Stomach (tissue), 9 donors: ENCODE results near the gene TRIM2. TPM values are rescaled to one million over a fixed set of nuclear protein-coding genes. Genes with fewer than 3 reads are reported as not detected.
A peak's percentile ranks its signal among the peaks of the same experiment; 100 is the strongest.
"Not testable (repeated sequence)": the region's sequence is repeated elsewhere in the genome, so short reads cannot be mapped to it uniquely, and the experiment has no call there.

Experiments used
- DNase-seq, 2 donors: peaks; one replicate each; pipeline versions ENCODE4 v3.0.0 to v3.0.0-alpha.2; 2013 to 2019
- H3K27ac ChIP-seq, 5 donors: fragments of 200-600 bp in 4 of 5; sonication (generic) in 4 of 5; one replicate each; pipeline ENCODE4 v1.5.1; 2013 to 2019; ENCODE audit warnings: mild to moderate bottlenecking in 1 of 5, moderate library complexity in 1 of 5
- H3K27me3 ChIP-seq, 3 donors: fragments of 200-600 bp; sonication (generic); one replicate each; pipeline ENCODE4 v1.5.1; 2017 to 2019; ENCODE audit warnings: mixed run types in 1 of 3
- H3K36me3 ChIP-seq, 4 donors: fragments of 200-600 bp; sonication (generic); 1 replicate in 3 of 4; 2 replicates in 1 of 4; pipeline ENCODE4 v1.5.1; 2016 to 2019
- H3K4me1 ChIP-seq, 4 donors: fragments of 200-600 bp; sonication (generic); one replicate each; pipeline ENCODE4 v1.5.1; 2016 to 2019
- H3K4me3 ChIP-seq, 4 donors: fragments of 200-600 bp; sonication (generic) in 3 of 4; one replicate each; pipeline ENCODE4 v1.5.1; 2016 to 2019; ENCODE audit warnings: mild to moderate bottlenecking in 1 of 4
- H3K9me3 ChIP-seq, 4 donors: fragments of 200-600 bp; sonication (generic); one replicate each; pipeline ENCODE4 v1.5.1; 2016 to 2019
- EP300 ChIP-seq: sonication (generic); formaldehyde crosslinking; IDR thresholded peaks from one replicate; pipeline ENCODE4 v1.6.1; 2017; ENCODE audit warnings: antibody characterized with exemption
- POLR2A ChIP-seq, 4 donors: fragments of 450-650 bp; IDR thresholded peaks; one replicate each; pipeline ENCODE4 v1.6.1; 2016; ENCODE audit warnings: antibody characterized with exemption in 4 of 4, control low read depth in 2 of 4, mild to moderate bottlenecking in 1 of 4, moderate library complexity in 1 of 4
- POLR2AphosphoS5 ChIP-seq, 3 donors: sonication (generic); formaldehyde crosslinking; IDR thresholded peaks; one replicate each; pipeline ENCODE4 v1.6.1; 2016; ENCODE audit warnings: antibody characterized with exemption in 3 of 3
- WGBS, 5 donors: extraction: QIAGEN DNeasy Blood & Tissue Kit in 3 of 5; methylation state at CpG; one replicate each; pipeline versions ENCODE4 v1.1.5 to v1.1.7; 2013 to 2018; 5-methylcytosine and 5-hydroxymethylcytosine counted together
- intact Hi-C: fragments of 100-400 bp; cut with DNase I; formaldehyde crosslinking; loops from one replicate; pipeline ENCODE4 v1.15.1; 2023; ENCODE audit warnings: low total_unique reads
- polyA plus RNA-seq, 3 donors: library from polyadenylated mRNA; stranded (reverse); fragments of 200-250 nt; gene quantifications; one replicate each; pipeline ENCODE4 v1.2.3, GENCODE V29; 2013
- total RNA-seq, 5 donors: library from RNA; depleted of rRNA; stranded (reverse); fragments of >200 nt; gene quantifications; one replicate each; pipeline versions ENCODE4 v1.1.0 to v1.2.3, GENCODE V29; 2014 to 2016
- TF ChIP-seq, protein P1 (sequence below), 7 experiments: fragments of 450-650 bp in 4 of 7; fragments of 200-600 bp in 3 of 7; sonication (generic) in 3 of 7; IDR thresholded peaks; one replicate each; pipeline ENCODE4 v1.5.1; 2016 to 2019; ENCODE audit warnings: antibody characterized with exemption in 7 of 7, control low read depth in 2 of 7, mild to moderate bottlenecking in 1 of 7
- donor health status: healthy with polysubstance abuse.
- donor health status: Bipolar disorder and iron deficiency.
- donor health status: healthy.

Gene TRIM2
- total and polyA plus RNA-seq, 8 donors, result 11.2 to 327 (median 53.8) TPM

DNA sequence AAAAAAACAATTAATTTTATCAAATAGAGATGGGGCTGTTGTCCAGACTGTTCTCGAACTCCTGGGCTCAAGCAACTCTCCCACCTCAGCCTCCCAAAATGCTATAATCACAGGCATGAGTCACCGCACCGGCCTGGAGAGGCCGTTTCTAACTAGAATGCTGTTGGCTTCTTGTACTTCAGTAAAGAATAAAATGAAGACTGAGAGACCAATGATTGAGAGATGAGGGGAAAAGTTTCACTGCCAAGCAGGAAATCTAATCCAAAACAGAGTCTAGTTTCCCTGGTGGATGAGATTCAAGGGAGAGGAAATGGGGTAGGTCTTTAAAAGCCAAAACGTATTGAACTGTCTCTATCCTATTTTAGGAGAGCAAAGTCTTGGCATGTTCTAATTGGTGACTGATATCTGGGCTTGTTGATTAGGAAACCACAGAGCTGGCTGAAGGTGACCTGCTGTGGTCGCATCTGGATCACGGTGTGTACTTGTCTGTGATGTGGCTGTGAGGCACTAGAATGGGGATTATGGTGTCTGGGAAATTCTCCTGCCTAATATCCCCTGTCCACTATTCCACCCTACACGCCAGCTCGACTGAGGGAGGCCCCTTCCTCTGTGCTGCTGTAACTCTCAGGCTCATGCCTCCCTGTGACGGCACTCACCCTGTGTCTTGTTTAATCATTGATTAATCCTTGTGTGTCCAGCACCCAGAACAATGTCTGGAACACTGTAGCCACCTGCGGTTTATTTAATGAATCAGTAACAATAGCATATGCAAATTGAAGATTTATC lies 15.0 kb upstream of the TRIM2 start:
- H3K9me3 ChIP-seq, result no peaks in the 10 kb centered on the region
- no peak for TF ChIP-seq EP300
- intact Hi-C loops, result no loop called here
- WGBS, 5 donors, result 20 to 40% (median 35%) methylated on average over 11 of the region's 11 CpGs
- H3K36me3 ChIP-seq, result no peaks in the 10 kb centered on the region
- peak; percentile 42 to 69 for DNase-seq
- no peaks in the 10 kb centered on the region for H3K27me3 ChIP-seq
- peak overlapping the region; percentile 22 to 70 (median 65) for H3K27ac ChIP-seq
- peaks cover 0 to 16% (median 0%) of the 10 kb centered on the region in 4 donors for H3K4me1 ChIP-seq
- H3K4me3 ChIP-seq, result no peak overlapping the region

DNA sequence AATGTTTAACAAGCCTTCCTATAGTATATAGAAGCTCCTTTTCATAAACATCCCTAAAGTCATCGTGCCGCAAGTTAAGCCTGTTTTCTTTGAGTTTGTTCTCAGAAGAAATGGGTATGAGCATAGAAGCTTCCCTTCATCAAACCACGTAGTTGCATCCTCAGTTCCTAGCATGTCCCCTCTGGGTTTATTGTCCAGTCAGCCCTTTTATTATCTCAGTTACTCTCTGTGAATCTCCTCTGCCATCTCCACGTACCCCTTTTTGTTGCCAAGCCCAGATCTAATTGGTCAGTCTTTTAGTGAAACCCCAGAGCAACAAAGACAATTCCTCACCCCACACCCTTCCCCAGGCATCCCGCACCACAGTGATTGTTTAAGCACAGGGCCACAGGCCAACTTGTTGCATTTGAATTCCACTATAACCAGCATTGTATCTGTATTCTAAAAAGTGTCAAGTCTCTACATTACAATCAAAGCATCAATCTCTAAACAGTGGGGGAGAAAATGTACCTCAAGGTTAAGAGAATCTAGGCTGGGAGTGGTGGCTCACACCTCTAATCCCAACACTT lies 12.4 kb upstream of the TRIM2 start:
- DNase-seq, result no peak
- H3K4me3 ChIP-seq, result no peak overlapping the region
- H3K36me3 ChIP-seq, result no peaks in the 10 kb centered on the region
- TF ChIP-seq POLR2AphosphoS5 (IDR thresholded peaks at IDR 0.05) (no peak), POLR2A (IDR thresholded peaks at IDR 0.05) (no peak), EP300 (no peak)
- TF ChIP-seq, protein P1, sequence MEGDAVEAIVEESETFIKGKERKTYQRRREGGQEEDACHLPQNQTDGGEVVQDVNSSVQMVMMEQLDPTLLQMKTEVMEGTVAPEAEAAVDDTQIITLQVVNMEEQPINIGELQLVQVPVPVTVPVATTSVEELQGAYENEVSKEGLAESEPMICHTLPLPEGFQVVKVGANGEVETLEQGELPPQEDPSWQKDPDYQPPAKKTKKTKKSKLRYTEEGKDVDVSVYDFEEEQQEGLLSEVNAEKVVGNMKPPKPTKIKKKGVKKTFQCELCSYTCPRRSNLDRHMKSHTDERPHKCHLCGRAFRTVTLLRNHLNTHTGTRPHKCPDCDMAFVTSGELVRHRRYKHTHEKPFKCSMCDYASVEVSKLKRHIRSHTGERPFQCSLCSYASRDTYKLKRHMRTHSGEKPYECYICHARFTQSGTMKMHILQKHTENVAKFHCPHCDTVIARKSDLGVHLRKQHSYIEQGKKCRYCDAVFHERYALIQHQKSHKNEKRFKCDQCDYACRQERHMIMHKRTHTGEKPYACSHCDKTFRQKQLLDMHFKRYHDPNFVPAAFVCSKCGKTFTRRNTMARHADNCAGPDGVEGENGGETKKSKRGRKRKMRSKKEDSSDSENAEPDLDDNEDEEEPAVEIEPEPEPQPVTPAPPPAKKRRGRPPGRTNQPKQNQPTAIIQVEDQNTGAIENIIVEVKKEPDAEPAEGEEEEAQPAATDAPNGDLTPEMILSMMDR (IDR thresholded peaks at IDR 0.05), result no peak
- H3K27me3 ChIP-seq, result no peaks in the 10 kb centered on the region
- peaks cover 0 to 16% (median 0%) of the 10 kb centered on the region in 4 donors for H3K4me1 ChIP-seq
- intact Hi-C loops, result no loop called here
- no peaks in the 10 kb centered on the region for H3K9me3 ChIP-seq
- no peak overlapping the region for H3K27ac ChIP-seq
- WGBS, 5 donors, result 83 to 92% (median 89%) methylated on average over 5 of the region's 5 CpGs

DNA sequence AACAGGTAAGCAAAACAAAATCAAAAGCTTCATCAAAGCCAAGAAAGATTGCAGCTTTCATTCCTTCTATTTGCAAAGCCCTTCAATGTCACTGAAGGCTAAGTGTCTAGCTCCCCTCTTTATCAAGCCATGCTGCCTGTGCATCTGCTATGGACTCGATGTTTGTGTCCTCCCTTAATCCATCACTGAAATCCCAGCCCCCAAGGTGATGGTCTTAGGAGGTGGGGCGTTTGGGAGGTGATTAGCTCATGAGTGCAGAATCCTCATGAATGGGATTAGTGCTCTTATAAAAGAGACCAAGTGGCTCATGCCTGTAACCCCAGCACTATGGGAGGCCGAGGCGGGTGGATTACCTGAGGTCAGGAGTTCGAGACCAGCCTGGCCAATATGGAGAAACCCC lies 6.9 kb upstream of the TRIM2 start:
- no peaks in the 10 kb centered on the region for H3K9me3 ChIP-seq
- no peak overlapping the region for H3K4me3 ChIP-seq
- no peaks in the 10 kb centered on the region for H3K27me3 ChIP-seq
- H3K27ac ChIP-seq, result no peak overlapping the region
- WGBS, 5 donors, result 87 to 95% (median 91%) methylated on average over 5 of the region's 5 CpGs
- intact Hi-C loops, result no loop called here
- no peaks in the 10 kb centered on the region for H3K36me3 ChIP-seq
- DNase-seq, result no peak
- TF ChIP-seq, protein P1 (IDR thresholded peaks at IDR 0.05), result no peak
- H3K4me1 ChIP-seq, result no peaks in the 10 kb centered on the region

DNA sequence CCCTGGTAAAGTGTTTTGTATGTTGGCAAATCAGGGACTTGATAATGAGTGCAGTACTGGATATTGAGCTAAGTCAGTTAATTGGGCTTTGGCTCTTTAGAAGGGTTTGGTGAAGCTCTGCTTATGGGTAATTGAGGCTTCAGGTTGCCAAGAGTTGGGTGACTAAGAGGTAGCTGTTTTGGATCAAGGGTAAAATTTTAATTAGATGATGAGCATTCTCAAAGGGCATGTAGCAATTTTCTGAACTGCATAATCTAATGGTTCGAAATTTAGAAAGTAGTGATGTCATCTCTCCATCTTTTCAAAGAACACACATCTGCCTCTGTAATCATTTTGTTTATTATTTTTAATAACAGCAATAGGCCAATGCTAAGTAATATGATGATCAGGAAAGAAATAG lies 5.5 kb upstream of the TRIM2 start:
- Histone ChIP-seq H3K36me3 (no peaks in the 10 kb centered on the region), H3K27ac (no peak overlapping the region), H3K9me3 (no peaks in the 10 kb centered on the region), H3K4me3 (no peak overlapping the region), H3K27me3 (no peaks in the 10 kb centered on the region), H3K4me1 (peaks cover 1 to 3% (median 2%) of the 10 kb centered on the region in 4 donors)
- TF ChIP-seq POLR2A (IDR thresholded peaks at IDR 0.05), result no peak
- no peak for TF ChIP-seq POLR2AphosphoS5 (IDR thresholded peaks at IDR 0.05)
- TF ChIP-seq, protein P1 (IDR thresholded peaks at IDR 0.05), result no peak
- TF ChIP-seq EP300, result no peak
- WGBS, 5 donors, result 84 to 91% (median 88%) methylated on average over 1 of the region's 1 CpG
- DNase-seq, result peak in 1 of 2 donors; percentile 25
- intact Hi-C loops, result no loop called here

DNA sequence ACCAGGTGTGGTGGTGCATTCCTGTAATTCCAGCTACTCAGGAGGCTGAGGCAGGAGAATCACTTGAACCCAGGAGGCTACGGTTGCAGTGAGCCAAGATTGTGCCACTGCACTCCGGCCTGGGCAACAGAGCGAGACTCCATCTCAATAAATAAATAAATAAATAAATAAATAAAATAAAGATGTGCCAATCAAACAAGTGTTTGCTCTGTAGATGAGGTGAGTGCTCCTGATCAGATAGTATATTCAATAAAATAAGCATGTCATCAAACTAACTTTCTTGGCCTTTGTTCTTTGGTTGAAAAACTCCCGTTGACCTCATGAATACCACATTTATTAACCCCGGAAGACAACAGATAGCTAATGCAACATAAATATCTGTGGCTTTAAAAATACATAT lies 497 bp upstream of the TRIM2 start:
- H3K9me3 ChIP-seq, DNase-seq, H3K36me3 ChIP-seq, H3K27me3 ChIP-seq, intact Hi-C loops: not testable (repeated sequence)
- Histone ChIP-seq H3K4me1 (peaks cover 19 to 46% (median 28%) of the 10 kb centered on the region in 4 donors), H3K4me3 (peak overlapping the region; percentile 32 to 54 (median 42)), H3K27ac (peak overlapping the region in 4 of 5 donors; percentile 82 to 86 (median 84))
- 38 to 67% (median 49%) methylated on average over 5 of the region's 5 CpGs for WGBS, 5 donors
